HepG2 (cell line): Measurements from ENCODE around the gene RHBDL1. TPM values are rescaled to one million over a fixed set of nuclear protein-coding genes. Genes with fewer than 3 reads are reported as not detected.

Experiments used
- ESRRA ChIP-seq: sonication (generic); formaldehyde crosslinking; IDR thresholded peaks from 2 replicates; pipeline ENCODE4 v1.5.1; 2020; ENCODE audit warnings: mild to moderate bottlenecking, low read depth, missing genetic modification reagents
- GPBP1L1 ChIP-seq: sonication (generic); formaldehyde crosslinking; IDR thresholded peaks from 2 replicates; pipeline ENCODE4 v1.5.0; 2020; ENCODE audit warnings: mild to moderate bottlenecking, missing genetic modification reagents
- KDM5B ChIP-seq: sonication (generic); formaldehyde crosslinking; IDR thresholded peaks from 2 replicates; pipeline ENCODE4 v1.4.0; 2020; ENCODE audit warnings: missing genetic modification reagents, mild to moderate bottlenecking, borderline replicate concordance
- MXD1 ChIP-seq: sonication (generic); formaldehyde crosslinking; IDR thresholded peaks from 2 replicates; pipeline ENCODE4 v1.4.0; 2020; ENCODE audit warnings: mild to moderate bottlenecking, missing genetic modification reagents
- NFE2L1 ChIP-seq: sonication (generic); formaldehyde crosslinking; IDR thresholded peaks from 2 replicates; pipeline ENCODE4 v1.4.0; 2020; ENCODE audit warnings: missing genetic modification reagents, mild to moderate bottlenecking, borderline replicate concordance
- NPAS2 ChIP-seq: sonication (generic); formaldehyde crosslinking; IDR thresholded peaks from 2 replicates; pipeline ENCODE4 v1.8.0; 2022; ENCODE audit warnings: mild to moderate bottlenecking, missing genetic modification reagents, borderline replicate concordance
- STAT6 ChIP-seq: sonication (generic); formaldehyde crosslinking; IDR thresholded peaks from 2 replicates; pipeline ENCODE4 v1.4.0; 2020; ENCODE audit warnings: missing genetic modification reagents, mild to moderate bottlenecking, borderline replicate concordance
- XRCC5 ChIP-seq: fragments of 200-400 bp; formaldehyde crosslinking; optimal IDR thresholded peaks from 2 replicates; pipeline ENCODE3; 2017; ENCODE audit warnings: mild to moderate bottlenecking, low read length
- ZC3H13 ChIP-seq: sonication (generic); formaldehyde crosslinking; IDR thresholded peaks from 2 replicates; pipeline ENCODE4 v1.8.1; 2023; ENCODE audit warnings: mild to moderate bottlenecking, missing genetic modification reagents, moderate library complexity
- ZFY ChIP-seq: sonication (generic); formaldehyde crosslinking; IDR thresholded peaks from 2 replicates; pipeline ENCODE4 v1.4.0; 2020; ENCODE audit warnings: missing genetic modification reagents
- ZNF225 ChIP-seq: sonication (generic); formaldehyde crosslinking; IDR thresholded peaks from 2 replicates; pipeline ENCODE4 v1.4.0; 2020; ENCODE audit warnings: mild to moderate bottlenecking, missing genetic modification reagents
- ZNF253 ChIP-seq: sonication (generic); formaldehyde crosslinking; IDR thresholded peaks from 2 replicates; pipeline ENCODE4 v1.8.0; 2022; ENCODE audit warnings: mild to moderate bottlenecking, missing genetic modification reagents, borderline replicate concordance
- ZNF274 ChIP-seq: sonication (generic); formaldehyde crosslinking; IDR thresholded peaks from 2 replicates; pipeline ENCODE4 v1.5.1; 2020; ENCODE audit warnings: mild to moderate bottlenecking, missing genetic modification reagents
- ZNF563 ChIP-seq: sonication (generic); formaldehyde crosslinking; IDR thresholded peaks from 2 replicates; pipeline ENCODE4 v1.8.0; 2022; ENCODE audit warnings: mild to moderate bottlenecking, moderate library complexity, missing genetic modification reagents
- polyA plus RNA-seq, 8 experiments: library from polyadenylated mRNA; depleted of rRNA in 3 of 8; stranded (reverse) in 7 of 8; unstranded in 1 of 8; fragments of >200 nt; fragmentation: Illumina TruSeq in 4 of 8; extraction: Trizol in 4 of 8; gene quantifications; 2 replicates each; pipeline versions ENCODE4 v1.2.1 to v1.2.3, GENCODE V29; 2011 to 2016; ENCODE audit warnings: low read depth in 4 of 8, missing spikeins in 1 of 8, mixed read lengths in 1 of 8; ENCODE audit not compliant: insufficient read depth in 1 of 8
- total RNA-seq, 5 experiments: library from RNA; depleted of rRNA; stranded (reverse); fragments of >200 nt; fragmentation: Illumina TruSeq; extraction: Trizol; gene quantifications; 2 replicates each; pipeline ENCODE4 v1.2.3, GENCODE V29; 2016; ENCODE audit warnings: low read depth in 1 of 5
- TF ChIP-seq, protein P1 (sequence below): sonication (generic); formaldehyde crosslinking; IDR thresholded peaks from 2 replicates; pipeline ENCODE4 v1.9.0; 2022; ENCODE audit warnings: low read depth, missing genetic modification reagents
- TF ChIP-seq, protein P2 (sequence below): sonication (generic); formaldehyde crosslinking; IDR thresholded peaks from 2 replicates; pipeline ENCODE4 v1.8.0; 2022; ENCODE audit warnings: mild to moderate bottlenecking, missing genetic modification reagents
- TF ChIP-seq, protein P3 (sequence below): sonication (generic); formaldehyde crosslinking; IDR thresholded peaks from 2 replicates; pipeline ENCODE4 v1.4.0; 2020; ENCODE audit warnings: mild to moderate bottlenecking, low read depth, missing genetic modification reagents

The RHBDL1 gene
- total and polyA plus RNA-seq, 2 of the 13 experiments (the other 11 are each of a cell fraction or from before 2014, with no cell fraction given), result 1.8 to 3.8 TPM

GRCh38 chr16:721765-722540 lies 46.5 kb downstream of the RHBDL1 start (continued):
- TF ChIP-seq, protein P1, sequence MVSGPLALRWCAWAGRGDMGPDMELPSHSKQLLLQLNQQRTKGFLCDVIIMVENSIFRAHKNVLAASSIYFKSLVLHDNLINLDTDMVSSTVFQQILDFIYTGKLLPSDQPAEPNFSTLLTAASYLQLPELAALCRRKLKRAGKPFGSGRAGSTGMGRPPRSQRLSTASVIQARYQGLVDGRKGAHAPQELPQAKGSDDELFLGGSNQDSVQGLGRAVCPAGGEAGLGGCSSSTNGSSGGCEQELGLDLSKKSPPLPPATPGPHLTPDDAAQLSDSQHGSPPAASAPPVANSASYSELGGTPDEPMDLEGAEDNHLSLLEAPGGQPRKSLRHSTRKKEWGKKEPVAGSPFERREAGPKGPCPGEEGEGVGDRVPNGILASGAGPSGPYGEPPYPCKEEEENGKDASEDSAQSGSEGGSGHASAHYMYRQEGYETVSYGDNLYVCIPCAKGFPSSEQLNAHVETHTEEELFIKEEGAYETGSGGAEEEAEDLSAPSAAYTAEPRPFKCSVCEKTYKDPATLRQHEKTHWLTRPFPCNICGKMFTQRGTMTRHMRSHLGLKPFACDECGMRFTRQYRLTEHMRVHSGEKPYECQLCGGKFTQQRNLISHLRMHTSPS (CRISPR knock-in tag), result no peak
- TF ChIP-seq STAT6 (CRISPR knock-in tag) (no peak), ZNF253 (CRISPR knock-in tag) (0 out of 2 replicates have a peak, but pooled peaks have one; percentile 2), KDM5B (0 out of 2 replicates have a peak, but pooled peaks have one; percentile 10), MXD1 (CRISPR knock-in tag) (0 out of 2 replicates have a peak, but pooled peaks have one; percentile 5), XRCC5 (no peak), NPAS2 (CRISPR knock-in tag) (no peak), ZFY (CRISPR knock-in tag) (no peak), ZNF274 (no peak), ZNF225 (no peak), ZC3H13 (CRISPR knock-in tag) (no peak), NFE2L1 (CRISPR knock-in tag) (no peak), GPBP1L1 (CRISPR knock-in tag) (no peak), ESRRA (CRISPR knock-in tag) (0 out of 2 replicates have a peak, but pooled peaks have one; percentile 4), ZNF563 (CRISPR knock-in tag) (no peak)
- TF ChIP-seq, protein P2, sequence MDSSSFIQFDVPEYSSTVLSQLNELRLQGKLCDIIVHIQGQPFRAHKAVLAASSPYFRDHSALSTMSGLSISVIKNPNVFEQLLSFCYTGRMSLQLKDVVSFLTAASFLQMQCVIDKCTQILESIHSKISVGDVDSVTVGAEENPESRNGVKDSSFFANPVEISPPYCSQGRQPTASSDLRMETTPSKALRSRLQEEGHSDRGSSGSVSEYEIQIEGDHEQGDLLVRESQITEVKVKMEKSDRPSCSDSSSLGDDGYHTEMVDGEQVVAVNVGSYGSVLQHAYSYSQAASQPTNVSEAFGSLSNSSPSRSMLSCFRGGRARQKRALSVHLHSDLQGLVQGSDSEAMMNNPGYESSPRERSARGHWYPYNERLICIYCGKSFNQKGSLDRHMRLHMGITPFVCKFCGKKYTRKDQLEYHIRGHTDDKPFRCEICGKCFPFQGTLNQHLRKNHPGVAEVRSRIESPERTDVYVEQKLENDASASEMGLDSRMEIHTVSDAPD, result 0 out of 2 replicates have a peak, but pooled peaks have one; percentile 4
- TF ChIP-seq, protein P3, sequence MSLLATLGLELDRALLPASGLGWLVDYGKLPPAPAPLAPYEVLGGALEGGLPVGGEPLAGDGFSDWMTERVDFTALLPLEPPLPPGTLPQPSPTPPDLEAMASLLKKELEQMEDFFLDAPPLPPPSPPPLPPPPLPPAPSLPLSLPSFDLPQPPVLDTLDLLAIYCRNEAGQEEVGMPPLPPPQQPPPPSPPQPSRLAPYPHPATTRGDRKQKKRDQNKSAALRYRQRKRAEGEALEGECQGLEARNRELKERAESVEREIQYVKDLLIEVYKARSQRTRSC, result 0 out of 2 replicates have a peak, but pooled peaks have one; percentile 3
